HG03558 (cell line): ENCODE results near the gene NAGLU.

Experiments
- ATAC-seq: cut with Tn5 transposase; IDR thresholded peaks from one replicate; pipeline ENCODE4 v1.9.1; 2021; ENCODE audit warnings: moderate number of reproducible peaks; ENCODE audit not compliant: unreplicated experiment; ENCODE audit errors: extremely low read depth

NAGLU gene

DNA sequence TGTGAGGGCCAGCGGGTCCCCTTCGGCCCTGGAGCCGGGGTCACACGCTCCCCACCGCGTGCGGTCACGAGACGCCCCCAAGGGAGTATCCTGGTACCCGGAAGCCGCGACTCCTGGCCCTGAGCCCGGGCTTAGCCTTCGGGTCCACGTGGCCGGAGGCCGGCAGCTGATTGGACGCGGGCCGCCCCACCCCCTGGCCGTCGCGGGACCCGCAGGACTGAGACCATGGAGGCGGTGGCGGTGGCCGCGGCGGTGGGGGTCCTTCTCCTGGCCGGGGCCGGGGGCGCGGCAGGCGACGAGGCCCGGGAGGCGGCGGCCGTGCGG, at the start of gene NAGLU:
Gene NAGLU, plus strand, starts transcription at position 194 of the 324 bp plus-strand sequence. Its CDS starts 32 bp downstream, at position 226.
- ATAC-seq = peak; percentile 58

DNA sequence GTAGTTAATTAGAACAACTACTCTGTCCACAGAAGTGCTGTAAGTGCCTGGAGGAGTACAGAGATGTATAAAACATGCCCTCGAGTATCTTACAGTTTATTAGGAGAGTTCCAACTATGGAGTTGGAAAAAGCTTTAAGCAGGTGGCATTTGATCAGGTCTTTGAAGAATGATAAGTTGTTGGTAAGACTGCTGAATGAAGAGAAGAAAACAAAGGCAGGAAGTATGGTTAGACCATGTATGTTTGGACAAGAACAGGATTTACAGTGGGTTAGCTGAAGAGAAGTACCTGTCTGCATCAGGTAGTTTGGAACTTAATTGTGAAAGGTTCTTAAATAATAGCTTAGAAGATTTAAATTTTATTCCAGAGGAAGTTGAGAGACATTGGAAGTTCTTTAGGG, 48.0 kb upstream of the NAGLU start:
- ATAC-seq = no peak

DNA sequence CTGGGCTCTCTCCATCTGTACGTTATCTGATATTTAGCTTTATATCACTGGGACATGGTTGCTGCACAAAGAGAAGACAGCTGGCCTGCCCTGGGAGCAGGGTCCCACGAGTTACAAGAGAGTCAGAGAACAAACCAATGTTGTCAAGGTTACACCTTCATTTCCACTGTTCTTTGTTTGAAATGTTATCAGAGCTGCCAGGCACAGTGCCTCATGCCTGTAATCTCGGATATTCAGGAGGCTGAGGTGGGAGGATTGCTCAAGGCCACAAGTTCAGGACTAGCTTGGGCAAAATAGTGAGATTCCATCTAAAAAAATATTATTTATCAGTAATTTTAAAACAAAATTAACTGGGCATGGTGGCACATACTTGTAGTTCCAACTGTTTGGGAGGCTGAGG, 42.7 kb upstream of the NAGLU start:
- ATAC-seq = no peak

DNA sequence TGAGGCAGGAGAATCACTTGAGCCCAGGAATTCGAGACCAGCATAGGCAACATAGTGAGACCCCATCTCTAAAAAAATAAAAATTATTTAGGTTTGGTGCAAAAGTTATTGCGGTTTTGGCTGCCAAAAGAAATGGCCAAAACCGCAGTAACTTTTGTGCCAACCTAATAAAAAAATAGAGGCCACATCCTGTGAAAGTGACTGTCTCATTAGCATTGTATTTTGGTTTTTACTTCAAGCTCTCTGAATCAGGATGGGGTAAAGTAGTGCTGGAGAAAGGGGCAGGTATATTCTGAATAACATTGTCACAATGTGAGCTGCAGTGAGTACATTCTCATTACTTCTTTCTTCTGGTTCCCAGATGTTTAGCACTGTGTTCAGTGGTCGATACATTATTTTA, 41.4 kb upstream of the NAGLU start:
- no peak for ATAC-seq

DNA sequence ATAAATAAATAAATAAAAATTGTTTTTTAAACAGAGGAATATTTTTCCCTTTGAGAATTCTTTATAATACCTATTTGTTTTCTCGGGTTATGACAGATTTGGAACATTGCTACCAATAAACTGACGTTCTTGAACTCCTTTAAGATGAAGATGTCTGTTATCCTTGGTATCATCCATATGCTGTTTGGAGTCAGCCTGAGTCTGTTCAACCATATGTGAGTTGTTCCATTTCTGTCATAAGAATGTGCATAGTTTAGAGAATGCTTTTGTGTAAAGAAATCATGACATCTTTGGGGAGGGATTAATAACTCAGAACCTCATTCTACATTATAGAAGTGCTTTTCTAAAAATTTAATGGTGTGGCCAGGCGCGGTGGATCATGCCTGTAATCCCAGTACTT, 37.2 kb upstream of the NAGLU start:
- ATAC-seq = no peak

DNA sequence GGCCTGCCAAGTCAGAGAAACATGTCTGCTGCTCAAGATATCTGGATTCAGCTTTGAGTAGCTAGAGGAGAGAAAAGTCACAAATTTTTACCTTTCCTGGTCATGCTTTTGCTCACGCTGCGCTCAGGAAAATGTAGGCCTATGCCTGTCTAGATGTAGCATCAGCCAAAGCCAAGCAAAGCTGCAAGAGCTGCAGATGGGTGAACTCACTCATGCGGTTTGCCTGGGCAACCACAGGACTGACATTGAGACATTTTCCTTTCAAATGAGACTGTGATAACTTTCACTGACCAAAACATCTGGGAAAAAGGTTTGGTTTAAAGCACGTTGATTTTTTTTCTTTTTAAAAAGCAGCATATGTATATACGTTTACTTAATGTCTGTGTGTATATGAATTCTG, 34.0 kb upstream of the NAGLU start:
- no peak for ATAC-seq

DNA sequence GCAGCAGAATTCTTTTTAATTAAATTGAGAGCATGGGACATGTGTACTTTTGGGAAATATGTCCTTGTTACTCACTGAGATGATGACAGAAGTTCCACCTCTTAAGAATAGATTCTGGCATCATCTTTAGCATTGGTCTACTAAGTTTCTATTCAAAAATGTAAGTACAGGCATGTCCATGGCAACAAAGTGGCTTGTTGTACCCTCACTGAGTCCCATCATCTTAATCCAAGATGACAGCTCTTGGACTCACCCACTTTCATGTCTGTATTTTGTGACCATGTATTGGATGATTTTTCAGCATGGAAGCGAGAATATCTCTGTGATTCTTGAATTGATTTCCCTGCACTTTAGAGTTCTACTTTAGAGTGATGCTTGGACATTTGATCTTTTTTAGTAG, 33.1 kb upstream of the NAGLU start:
- ATAC-seq = no peak

DNA sequence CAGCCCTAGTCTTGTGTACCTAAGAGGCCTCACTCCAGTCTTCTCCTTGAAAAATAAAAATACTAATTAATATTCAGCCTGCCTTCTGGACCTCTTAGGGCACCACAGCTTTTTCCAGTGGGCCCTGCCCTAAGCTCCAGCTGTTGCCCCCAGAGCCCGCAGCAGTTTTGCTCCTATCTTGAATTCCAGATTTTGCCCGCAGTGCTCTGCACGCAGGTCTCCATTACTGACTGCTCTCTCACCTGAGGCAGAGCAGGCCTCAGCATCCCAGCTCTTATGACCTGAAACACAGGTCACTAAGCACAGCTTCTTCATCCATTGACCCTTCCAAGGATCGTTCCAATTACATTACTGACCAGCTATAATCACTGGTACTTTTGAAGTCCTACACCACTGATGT, 28.4 kb upstream of the NAGLU start:
- no peak for ATAC-seq

DNA sequence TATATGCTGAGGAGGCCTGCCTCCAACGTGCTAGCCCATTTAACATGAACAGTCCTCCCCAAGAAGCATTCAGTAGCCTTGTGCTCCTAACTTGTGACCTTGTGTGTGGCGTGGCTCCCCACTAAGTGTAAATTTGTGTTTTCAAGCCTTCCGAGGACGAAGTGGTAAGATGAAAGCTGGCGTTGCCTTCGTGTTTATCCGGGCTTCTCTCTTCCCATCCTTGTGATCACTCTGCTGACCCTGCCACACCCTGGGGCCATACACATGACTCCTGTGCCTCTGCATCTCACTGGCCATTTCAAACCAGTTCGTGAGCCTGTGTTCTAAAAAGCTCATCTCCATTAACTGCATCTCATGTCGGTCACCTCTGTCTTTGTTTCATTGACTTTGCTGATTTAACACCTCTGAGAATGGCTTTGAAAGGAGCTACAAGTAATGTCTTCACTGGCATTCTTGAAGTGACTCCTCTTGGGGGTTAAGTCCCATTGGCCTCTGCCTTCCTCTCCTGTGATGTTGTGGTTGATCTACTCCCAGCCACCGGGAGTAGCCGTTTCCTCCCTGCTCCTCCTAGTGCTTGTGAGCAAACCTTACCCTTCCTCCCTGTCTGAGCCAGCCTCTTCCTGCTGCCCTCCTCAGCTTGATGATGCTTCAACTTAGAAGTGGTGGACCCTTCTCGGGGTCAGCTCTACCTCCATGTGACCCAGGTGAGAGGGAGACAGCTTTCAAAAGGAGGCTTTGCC, 27.4 kb upstream of the NAGLU start:
- no peak for ATAC-seq

DNA sequence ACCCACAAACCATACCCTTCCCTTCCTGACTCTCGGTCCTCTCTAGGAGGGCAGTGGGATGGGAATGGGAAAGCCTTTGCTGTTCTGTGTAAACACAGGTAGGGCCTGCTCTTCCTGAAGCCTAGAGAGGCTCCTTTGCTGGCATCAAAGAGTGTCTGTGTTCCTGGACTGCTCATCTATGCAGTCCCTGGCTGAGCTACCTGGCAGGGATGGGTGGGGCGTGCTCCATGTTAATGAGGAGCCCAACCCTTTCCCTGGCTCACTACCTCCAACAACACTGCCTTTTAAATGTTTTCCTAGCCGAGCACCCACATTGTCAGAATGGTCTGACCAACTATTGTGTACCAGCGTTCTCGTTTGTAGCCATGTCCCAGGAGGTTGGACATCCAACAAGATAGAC, 26.6 kb upstream of the NAGLU start:
- no peak for ATAC-seq

DNA sequence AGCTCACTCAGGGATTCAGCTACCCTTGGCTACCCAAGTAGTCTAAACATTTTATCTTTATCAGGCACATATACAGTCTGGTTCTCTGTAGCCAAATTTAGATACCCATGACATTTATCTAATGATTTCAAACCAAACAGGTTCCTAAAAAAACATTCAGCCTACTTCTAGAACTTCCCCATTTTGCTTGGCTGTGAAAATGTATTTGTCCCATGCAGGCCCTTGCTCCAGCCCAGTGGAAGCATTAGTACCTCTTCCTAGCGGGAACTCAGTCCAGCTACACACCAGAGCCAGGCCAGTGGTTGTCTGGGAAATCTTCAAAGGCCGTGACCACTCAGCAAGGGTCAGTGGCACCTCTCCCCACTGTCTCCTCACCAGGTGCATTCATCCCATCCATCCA, 26.2 kb upstream of the NAGLU start:
- ATAC-seq = no peak

DNA sequence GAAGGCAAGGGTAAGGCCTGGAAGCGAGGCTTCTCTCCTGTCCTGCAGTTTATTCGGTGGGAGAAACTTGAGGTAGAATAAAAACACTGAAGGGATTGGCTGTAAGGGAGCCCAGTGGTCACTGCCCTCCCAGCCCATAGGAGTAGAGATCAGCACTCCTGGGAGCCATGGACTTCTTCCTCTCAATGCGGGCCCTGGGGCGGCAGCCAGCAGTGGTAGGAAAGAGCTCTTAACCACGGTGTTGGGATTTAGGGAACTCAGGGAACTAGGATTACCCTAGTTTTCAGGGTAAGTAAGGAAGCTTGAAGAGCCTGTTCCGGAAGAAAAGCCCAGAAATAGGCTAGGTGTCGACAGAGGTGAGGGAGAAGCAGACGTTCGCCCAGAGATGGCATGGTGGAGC, 23.8 kb upstream of the NAGLU start:
- no peak for ATAC-seq

DNA sequence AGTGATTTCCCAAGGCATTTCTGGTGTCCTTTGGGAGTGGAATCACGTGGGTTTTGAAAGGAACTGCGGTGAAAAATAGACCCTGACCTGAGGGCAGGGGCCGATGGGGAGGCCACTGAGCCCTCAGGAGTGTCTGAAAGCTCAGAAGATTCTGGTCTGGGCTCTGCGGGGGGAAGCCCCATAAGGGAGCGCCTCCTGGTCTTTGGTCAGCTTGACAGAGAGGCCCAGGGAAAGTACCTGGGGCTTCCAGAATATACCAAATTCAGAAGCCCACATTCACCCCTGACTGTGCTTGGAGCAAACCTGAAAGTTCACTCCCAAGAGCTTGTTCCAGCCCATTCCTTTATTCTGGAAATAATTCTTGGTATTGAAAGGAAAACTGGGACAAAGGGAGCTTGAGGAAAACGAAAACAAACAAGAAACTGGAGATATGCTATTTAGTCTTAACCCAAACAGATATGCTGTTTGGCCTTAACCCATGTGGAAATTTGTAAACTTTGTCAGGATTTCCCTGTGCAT, 23.2 kb upstream of the NAGLU start:
- no peak for ATAC-seq

DNA sequence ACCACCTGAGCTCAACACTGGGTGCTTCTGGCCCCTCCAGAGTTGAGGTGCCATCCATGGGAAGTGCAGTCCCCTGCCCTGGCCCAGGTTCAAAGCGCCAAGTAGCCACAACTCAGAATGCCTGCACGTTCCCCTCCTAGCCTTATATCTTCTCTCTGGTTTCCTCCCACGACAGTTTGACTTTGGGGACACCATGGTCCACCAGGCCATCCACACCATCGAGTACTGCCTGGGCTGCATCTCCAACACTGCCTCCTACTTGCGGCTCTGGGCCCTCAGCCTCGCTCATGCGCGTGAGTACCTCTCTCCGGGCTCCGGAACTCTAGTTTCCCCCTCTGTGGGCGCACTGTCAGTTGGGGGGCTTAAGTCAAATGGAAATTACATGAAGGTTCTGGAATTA, 22.4 kb upstream of the NAGLU start:
- ATAC-seq = no peak

DNA sequence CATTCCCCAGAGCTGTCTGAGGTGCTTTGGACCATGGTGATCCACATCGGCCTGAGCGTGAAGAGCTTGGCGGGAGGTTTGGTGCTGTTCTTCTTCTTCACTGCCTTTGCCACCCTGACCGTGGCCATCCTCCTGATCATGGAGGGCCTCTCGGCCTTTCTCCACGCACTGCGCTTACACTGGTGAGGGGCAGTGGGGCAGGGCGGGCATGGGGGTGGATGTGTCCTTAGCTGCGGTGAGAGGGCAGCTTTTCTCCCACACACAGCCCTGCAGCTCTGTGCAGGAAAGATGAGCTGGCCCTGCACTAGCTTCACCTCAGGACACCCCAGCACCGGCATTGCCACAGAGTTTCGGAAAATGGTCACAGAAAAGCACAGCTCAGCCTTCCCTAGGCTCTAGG, 21.8 kb upstream of the NAGLU start:
- ATAC-seq = no peak

DNA sequence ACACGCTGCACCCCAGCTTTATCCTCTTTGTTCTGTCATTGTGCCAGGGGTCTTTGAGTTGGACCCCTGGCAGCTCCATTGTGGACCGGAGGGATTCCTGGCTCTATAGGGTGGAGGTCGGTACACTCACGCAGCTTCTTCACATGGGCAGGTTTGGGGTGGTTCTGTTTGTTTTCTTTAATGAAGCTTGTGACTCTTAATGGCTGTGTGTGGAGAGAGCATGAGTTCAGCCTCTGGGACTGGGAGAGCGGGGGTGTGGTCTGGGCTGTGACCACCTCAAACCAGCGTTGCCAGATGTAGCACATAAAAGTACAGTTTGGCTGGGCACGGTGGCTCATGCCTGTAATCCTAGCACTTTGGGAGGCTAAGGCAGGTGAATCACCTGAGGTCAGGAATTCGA, 21.2 kb upstream of the NAGLU start:
- ATAC-seq = no peak

DNA sequence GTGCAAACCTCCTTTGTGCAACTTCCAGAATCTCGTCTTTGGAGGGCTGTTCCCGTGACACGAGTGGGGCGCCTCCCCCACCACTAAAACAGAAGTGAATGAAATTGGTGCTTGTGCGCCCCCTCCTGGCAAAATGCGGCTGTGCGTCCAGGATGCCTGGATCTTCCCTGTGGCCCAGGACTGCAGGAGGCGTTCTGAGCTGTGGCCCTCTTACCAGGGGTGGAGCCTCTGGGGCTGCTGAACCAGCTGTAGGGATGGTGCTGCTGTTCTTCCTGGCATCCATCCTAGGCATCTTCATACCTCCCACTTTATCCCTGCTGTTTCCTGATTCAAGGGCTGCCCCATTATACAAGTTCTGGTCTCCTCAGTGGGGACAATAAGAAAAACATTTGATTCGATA, 18.5 kb upstream of the NAGLU start:
- ATAC-seq = no peak

DNA sequence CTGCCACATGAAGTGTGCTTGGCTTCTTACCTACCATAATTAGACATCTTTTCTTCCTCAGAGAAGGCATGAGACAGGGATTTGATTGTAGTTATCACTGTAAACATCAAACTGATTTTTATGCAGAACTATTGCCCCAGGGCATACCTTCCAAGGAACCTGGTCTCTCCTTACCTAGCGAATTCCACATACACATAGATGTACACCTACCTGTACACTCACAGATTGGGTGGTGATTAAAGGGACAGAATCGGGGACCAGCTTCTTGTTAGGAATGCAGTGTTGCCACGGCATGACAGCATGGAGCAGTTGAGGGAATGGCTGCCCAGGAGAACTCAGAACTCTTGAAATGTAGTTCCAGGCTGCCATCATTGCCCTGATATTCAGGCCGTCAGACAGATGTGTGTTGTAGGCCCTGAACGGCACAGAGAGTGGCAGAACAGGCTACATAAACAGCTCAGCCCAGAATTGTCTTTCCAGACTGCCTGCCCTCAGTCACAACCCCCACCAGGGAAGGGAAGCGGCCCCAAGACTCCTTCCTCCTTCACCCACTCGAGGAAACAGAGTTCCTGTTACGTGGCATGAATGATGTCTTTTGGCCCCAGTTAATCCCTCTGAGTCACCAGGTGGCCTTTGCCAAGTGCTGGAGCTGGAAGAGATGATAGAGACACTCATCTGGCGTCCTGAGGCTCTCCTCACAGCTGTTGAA, 17.8 kb upstream of the NAGLU start:
- ATAC-seq = no peak

DNA sequence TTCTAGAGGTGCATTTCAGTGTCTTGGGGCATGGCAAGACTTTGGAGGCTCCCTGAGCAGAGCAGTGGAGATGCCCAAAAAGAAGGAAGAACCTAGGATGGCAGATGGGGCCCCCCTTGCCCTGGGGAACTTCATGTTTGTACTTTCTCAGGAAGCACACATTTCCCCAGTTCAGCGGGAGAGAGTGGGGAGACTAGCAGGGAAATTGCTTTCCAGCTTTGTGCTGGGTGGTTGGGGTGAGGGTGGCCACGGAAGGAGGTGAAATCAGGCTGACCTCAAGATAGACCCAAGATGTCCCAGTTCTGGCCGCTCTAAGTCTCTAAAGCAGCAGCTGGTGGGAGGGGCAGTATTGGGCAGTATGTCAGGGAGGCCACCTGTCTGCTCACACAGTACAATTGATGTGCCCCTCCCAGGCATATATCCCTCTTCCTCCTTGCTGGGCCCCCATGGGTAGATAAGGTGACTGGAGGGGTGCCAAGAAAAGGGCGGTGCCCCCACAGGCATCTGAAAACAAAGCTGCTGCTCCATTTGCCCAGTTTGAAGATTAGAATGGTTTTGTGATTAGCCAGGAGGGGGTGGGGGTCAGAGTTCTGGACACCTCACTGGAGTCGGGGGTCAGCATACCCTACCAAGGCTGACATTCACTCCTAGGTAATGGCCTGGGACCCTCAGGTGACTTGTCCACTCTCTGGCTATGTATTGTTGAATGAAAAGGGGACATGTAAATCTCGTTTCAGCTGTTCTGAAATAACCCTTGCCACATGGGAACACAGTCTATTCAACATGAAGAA, 17.1 kb upstream of the NAGLU start:
- ATAC-seq = no peak

DNA sequence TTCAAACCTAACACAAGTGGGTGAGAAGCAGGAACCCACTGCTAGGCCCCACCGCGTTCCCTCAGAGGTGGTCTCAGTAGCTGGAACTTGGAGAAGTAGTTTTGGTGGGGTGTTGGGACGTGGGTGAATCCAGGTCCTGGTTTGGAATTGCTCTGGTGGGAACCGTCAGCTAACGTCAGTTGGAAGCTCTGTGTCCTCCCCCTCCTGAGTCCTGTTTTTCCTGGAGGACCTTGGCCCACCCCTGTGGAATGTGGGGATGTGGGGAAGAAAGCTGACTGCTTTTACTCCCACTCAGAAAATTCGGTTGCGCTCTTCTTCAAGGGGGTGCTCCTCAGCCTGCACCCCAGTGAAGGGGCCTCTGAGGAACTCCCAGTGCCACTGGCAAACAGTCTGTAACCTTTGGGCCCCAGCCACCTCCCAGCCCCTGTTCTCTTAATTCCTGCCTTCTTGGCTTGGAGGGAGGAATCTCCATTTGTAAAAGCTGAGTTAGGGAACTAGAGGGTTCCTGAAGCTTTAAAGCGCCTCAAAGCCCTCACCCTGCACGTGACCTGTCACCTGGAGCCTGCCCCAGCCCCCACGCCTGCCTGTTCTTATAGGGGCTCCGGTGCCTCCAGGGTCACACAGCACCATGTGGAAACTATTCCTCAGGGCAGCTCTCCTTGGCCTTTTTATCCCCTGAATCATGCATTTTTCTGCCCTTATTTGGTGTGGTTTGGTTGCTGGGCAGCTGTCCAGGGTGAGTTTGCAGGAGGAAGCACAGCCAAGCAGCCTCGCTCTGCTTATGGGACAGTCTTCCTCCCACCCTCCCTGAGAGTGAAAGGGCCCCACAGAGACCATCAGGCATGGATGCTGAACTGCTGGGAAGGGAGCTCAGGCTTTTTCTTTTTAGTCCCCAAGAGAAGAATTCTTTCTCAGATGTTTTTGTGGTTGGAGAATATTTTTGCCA, 16.2 kb upstream of the NAGLU start:
- ATAC-seq = no peak
